Mucosa of gallbladder (tissue), 1 donor: ENCODE data around the gene PTPRD. TPM values are rescaled to one million over a fixed set of nuclear protein-coding genes. Genes with fewer than 3 reads are reported as not detected.
A peak's percentile ranks its signal among the peaks of the same experiment; 100 is the strongest.

Source experiments
- DNase-seq: peaks from one replicate; pipeline ENCODE4 v3.0.0-alpha.2; 2020; ENCODE audit warnings: low spot score
- total RNA-seq: library from RNA; stranded (reverse); gene quantifications from one replicate; pipeline ENCODE4 v1.2.1, GENCODE V29; 2021
- donor health status: DM: no; HTN: no; CAD: no.

The PTPRD gene
- total RNA-seq, 1 donor from 2014 or later: 35.9 TPM

DNA sequence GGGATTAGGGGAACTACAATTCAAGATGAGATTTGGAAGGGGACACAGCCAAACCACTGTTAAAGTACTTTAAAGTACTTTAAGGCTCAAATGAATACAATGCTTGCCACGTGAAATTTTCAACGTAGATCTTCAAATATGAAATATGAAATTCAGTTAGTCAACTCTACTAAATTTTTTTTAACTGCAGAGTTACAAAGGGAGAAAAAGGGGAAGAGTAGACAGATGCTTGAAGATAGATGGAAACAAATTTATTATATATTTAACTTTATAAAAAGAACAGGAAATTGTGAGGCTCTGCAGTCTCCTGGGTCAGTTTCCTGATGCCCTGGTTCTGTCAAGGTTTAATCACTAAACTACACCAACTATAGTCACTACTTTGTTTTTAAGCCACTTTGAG, 2027.8 kb downstream of the PTPRD start:
- no peak for DNase-seq

DNA sequence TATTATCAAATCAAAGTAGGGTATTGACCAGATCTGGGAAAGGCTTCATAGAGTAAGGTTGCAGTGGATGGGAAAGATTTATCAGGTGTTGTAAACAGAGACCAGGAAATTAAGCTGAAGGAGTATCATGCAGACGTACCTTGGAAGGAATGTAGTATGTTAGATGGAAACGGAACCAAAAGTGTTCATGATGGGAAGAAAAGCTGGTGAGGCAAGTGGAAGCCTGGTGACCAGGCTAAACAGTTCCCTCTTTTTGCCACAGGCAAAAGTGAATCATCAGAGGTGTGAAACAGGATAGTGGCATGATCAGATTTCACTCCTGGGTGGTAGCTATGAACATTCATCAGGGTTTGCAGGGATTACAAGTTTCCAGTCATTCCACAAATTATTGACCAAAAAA, 2033.1 kb downstream of the PTPRD start:
- no peak for DNase-seq

GRCh38 chr9:8576741-8577140, 2036.1 kb downstream of the PTPRD start:
- no peak for DNase-seq

- DNase-seq: no peak
Observed at GRCh38 chr9:8574846-8575245, 2038.0 kb downstream of the PTPRD start.

DNA sequence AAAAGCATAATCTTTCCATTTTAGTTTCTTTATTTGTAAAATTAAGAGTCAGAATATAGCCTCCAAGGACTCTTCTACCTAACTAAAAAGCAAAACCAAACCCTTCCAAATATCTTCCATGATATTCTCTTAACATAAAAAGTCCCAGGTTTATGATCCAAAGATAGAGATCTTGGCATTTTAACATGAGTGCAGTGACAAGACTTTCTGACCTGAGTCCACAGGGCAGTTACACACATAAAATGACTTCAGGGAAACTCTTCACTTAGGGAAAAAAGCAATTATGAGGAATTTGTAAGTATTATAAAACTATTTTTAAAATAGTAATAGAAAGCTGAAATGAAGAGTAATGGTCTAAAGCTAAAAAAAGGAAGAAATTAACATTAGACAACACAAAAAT, 2040.6 kb downstream of the PTPRD start:
- no peak for DNase-seq

- DNase-seq: no peak
Observed at GRCh38 chr9:8571643-8572042, 2041.2 kb downstream of the PTPRD start.

DNA sequence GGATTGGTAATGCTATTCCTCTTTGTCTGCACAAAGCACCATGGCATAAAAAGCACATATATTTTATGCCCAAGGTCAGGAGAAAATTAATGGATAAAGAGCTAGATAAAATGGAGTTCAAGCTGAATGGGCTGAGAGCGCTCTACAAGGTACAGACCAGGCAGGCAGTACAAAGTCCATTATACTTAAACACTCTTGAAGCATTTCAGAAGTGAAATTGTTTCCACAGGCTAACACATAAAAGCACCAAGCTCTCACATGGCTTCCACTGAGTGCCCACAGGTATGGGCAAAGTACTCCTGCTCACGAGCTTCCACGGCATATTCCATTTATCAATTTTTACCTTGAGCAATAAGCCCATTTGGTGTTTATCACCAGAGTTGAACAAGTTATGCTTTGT, 2042.0 kb downstream of the PTPRD start:
- peak; percentile 11 for DNase-seq

- DNase-seq: no peak
Observed at GRCh38 chr9:8569823-8570222, 2043.0 kb downstream of the PTPRD start.

DNA sequence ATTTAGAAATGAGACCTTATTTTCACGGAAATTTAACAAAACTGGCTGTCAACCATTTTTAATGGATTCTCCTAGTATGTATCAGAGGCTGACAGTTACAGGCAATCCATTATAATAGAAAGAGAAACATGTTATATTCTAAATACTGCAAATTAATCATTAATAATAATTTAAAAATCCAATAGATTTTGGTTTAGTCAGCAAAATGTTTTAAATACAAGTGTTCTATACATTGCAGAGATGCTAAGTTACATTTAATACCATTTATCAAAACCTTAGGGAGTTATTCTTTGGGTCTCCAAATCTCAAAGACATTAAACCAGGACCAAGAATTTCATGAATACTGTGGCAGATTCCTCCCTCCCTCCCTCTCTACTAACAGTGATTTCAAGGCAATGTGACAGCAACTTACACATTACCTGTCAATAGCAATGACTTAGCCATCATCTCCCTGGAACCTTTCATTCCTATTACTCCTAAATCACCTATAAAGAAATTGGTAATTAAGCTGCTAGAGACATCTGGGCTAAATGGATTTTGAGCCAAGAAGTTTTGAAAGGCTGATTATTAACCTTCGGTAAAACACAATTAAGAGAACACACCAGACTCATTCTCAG, 2044.7 kb downstream of the PTPRD start:
- DNase-seq: no peak

DNA sequence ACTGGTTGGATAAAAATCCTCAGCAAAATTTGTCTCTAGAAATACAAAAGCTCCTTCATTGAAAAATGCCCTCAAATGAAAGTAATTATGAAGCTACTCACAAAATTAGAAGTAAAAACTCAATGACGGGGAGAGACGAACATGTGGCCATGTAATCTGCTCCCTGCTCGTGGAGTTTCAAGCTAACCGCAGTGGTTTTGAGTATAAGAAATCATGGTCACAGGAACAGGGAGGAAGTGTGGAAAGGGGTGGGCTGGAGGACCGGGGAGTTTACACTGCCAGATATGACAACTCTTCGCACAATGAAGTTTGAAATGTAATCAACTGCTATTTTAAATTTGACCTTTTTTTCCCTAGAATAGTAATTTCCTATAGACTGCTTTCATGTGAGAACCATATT, 2047.8 kb downstream of the PTPRD start:
- DNase-seq: no peak

DNA sequence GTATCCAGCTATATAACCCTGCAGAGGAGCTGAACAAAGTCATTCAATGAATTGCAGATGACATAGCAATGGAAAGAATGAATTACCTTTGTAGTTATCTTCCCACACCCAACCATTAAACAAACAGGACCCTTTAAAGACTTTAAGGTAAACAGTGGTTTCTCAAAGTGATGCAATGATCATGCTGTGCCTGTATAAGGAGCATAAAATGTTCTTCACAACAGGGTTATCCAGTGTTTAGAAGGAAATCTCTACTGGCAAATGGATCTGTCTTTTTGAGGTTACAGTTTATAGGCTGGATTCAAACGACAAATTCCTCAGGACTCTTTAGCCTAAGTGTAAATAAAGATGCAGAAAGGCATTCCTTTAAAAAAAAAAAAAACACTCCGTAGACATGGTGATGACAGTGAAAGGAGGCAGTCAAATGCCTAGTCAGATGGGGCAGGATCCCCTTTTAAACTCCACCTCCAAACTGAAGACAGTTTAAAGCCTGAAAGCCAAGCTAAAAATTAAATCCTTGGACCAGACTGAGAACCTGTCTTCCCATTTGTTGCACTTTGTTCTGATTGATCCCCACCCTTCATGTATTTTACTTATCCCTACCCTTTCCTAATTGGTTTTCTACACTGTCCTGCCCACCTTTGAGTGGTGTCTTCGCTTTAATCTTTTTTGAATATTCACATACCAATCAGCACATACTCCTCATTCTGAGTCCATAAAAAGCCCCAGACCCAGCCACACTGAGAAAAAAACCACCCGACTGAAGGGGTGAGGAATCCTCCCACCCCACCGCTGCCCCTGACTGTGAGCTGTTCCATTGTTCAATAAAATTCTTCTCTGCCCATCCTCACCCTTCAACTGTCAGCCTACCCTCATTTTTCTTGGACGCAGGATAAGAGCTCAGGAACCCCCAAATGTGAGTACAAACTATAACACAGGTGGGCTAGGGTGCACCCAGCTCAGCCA, 2052.0 kb downstream of the PTPRD start:
- no peak for DNase-seq

- no peak for DNase-seq
Observed at GRCh38 chr9:8558176-8558575, 2054.6 kb downstream of the PTPRD start.

DNA sequence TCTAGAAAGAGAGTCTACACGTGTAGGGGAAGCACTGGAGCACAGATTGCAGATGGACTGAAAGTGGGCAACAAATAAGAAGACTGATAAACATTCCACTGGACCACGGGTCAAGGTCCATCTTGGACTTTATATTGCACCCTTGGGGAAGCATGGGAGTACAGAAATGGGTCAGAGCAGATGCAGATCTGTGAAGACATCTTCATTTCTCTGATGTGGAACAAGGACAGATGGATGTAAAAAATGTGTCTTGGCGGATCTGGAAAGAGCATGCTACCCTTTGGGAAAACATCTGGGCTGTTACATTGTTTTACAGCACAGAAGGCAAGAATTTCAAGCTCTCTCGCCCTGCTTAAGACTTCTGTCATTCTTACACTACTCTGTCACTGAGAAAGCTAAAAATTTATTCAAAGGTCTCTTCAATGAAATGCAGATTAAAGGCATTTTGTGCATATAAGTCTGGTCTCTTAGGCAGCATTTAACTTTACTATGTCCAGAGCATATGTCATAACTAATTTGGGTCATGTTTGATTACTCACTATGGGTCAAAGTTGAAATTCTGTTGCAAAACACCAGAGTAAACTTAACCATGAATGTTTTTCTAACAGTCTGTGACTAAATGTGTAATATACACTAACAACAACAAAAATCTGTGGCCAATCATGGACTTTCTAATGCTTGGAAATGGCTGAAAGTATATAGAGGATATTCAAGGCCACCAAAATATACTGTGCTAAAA, 2056.9 kb downstream of the PTPRD start:
- DNase-seq: no peak

DNA sequence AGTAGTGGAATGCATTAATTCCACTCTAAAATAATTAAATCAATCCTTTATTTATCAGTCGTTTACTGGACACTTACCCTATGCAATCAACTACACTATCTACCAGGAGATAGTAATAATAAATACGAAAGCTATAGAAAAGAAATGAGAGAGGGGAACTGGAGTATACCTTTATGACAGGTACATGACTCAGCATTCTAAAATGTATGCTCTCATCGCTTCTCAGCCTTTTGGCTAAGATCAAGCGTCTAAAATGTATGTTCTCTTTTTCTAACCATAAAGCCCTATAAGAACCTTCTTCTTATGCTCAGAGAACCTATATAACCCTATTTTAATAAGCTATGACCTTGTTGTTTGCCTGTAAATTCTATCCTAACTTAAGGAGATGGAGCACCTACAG, 2059.4 kb downstream of the PTPRD start:
- DNase-seq: no peak

DNA sequence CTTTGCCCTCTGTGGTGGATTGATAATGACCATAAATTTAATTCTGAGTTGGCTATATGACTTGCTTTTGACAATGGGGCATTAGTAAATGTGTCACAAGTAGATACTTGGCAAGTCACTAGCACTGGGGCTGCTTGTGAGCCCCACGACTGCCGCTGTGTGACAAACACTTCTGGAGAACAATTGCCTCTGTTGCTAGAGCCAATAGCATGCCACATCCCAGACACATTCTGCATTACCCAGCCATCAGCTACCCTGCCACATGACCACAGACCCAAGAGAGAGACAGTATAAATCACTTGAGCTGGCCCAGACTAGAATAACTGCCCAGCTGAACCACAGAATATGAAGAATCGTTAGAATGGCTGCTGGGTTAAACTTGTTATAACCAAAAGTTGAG, 2060.1 kb downstream of the PTPRD start:
- DNase-seq: no peak

GRCh38 chr9:8549214-8549613, 2063.6 kb downstream of the PTPRD start:
- no peak for DNase-seq

DNA sequence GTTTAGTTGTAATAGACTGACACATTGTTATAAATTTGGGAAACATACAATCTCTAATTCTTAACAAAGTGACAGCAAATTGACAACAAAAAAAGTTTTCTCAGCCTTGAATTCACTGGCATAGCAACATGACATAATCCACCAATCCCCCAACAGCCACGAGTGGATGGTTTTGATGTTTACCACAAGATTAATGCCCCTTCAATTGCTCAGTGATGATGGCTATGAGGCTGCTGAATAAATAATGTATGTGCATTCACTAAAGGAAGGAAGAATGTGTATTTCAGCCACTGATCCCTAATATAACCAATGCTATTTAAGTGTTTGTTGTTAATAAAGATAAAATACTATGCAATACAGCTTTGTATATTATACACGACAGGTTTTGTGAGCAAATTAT, 2069.6 kb downstream of the PTPRD start:
- no peak for DNase-seq

DNA sequence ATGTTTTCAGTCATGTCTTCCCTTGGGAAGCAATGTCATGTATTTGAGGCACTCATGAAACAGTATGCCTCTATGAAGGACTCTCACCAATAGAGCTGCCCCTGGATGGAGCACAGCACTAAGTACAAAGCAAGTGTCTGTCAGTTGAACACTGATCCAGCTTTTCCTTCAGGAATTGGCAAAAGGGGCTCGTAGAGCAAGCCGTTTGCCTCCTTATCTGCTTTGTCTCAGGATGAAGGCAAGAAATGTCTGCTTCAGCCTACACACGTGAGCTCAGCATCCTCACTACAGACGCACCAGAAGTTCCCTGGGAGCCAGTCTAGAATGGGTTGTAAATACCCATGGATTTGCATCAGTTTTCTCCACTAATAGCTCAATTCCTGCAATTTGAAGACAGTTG, 2070.3 kb downstream of the PTPRD start:
- no peak for DNase-seq

DNA sequence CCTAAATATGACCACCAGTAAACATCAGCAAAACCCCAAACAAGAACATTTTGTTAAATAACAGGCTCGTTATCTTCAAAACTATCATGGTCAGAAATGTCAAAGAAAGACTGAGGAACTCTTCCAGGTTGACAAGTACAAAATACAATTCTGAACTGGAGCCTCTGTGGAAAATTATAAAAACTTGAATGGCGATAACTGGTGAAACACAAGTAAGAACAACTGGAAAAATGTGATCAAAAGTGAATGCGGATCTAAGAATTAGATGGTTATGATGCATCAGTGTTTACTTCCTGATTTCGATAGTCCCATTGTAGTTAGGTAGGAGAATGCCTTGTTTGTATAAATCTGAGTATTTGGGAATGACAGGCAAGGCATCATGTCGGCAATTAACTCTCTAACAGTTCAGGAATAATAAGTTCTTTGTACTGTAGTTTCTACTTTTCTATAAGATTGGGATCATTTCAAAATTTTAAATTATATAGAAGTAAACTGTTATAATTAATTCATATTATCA, 2073.1 kb downstream of the PTPRD start:
- DNase-seq: no peak

GRCh38 chr9:8536845-8537244, 2076.0 kb downstream of the PTPRD start:
- DNase-seq: no peak

DNA sequence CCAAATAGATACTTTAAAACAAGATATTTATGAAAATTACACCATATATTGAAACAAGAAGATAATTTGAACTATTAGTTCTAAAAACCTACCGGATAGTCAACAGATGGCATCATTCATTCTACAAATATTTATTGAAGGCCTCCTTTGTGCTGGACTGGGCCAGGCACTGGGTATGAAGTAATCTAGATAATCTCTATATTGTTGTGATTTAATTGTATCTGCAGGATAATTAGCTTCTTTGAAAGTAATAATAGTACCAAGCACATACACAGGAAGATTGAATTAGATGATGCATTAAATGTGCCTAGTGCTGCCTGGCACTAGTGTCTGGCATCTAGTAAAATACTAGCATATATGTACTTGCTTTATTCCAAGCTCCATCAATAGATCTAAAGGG, 2078.0 kb downstream of the PTPRD start:
- no peak for DNase-seq

GRCh38 chr9:8533681-8534080, 2079.1 kb downstream of the PTPRD start:
- DNase-seq: no peak
